GM12872 (cell line): ENCODE results near the gene MYO7B.

Source experiments
- TF ChIP-seq, protein P1 (sequence below): IDR thresholded peaks from 3 replicates; pipeline ENCODE4 v1.5.1; 2011; ENCODE audit warnings: low read depth, mild to moderate bottlenecking, low read length, moderate library complexity; ENCODE audit not compliant: insufficient read depth

The MYO7B gene

DNA sequence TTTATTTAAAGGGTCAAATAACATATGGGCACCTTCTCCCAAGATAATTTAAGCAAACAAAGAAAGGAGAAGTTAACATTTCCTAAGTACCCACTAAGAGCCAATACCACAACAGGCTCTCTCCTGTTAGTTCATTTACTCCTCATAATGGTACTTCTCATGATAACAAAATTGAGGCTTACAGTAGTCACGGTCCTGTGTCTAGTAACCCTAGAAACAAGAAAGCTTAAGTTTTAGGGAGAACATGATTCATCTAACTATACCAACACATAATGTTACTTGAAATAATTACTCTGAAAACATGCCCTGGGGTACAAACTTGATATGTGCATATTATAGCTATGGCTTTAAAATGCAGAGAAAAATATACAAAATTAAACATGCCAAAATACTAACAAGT lies 29.0 kb upstream of the MYO7B start:
- TF ChIP-seq, protein P1, sequence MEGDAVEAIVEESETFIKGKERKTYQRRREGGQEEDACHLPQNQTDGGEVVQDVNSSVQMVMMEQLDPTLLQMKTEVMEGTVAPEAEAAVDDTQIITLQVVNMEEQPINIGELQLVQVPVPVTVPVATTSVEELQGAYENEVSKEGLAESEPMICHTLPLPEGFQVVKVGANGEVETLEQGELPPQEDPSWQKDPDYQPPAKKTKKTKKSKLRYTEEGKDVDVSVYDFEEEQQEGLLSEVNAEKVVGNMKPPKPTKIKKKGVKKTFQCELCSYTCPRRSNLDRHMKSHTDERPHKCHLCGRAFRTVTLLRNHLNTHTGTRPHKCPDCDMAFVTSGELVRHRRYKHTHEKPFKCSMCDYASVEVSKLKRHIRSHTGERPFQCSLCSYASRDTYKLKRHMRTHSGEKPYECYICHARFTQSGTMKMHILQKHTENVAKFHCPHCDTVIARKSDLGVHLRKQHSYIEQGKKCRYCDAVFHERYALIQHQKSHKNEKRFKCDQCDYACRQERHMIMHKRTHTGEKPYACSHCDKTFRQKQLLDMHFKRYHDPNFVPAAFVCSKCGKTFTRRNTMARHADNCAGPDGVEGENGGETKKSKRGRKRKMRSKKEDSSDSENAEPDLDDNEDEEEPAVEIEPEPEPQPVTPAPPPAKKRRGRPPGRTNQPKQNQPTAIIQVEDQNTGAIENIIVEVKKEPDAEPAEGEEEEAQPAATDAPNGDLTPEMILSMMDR, result no peak

DNA sequence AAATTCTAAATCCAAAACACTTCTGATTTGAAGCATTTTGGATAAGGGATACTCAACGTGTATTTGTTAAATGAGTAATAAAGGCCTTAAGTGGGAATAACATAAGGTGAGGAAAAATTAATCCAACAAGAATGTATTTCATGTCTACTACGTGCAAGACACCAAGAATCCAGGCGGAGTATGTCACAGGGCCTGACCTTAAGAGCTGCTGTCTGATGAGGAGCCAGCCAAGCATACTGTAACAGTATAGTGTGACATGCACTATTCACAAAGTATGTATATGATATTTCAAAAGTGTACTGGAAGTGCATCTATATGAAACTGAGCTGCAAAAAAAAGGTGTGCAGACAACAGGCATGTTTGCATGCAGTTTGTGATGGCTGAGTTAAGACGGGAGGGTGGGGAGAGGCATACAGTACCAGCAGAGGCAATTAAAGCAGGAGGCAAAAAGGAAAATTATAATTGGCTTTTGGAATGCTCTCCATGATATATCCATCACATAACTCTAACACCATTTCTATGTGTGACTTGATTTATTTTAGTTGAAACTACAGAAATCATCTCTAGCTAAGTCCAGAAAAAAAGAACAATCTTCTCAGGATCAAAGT lies 27.4 kb upstream of the MYO7B start:
- TF ChIP-seq, protein P1, result no peak

DNA sequence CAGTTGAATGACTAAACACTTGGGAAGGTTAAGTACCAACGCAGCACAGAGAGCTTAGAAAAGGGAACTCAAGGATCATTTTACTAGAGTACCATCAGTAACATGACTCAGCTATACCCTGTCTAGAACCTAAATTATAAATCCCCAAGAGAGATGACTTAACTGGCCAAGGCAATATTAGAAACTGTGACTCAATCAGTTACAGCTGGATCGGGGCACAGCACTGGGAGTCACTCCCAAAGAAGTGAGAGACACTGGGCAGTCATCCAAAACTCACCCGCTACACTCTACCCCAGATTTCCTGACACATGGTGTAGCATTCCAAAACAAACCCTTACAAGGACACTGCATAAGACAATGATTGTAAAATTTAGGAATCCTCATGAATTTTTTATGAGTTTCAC lies 26.9 kb upstream of the MYO7B start:
- TF ChIP-seq, protein P1, result no peak

DNA sequence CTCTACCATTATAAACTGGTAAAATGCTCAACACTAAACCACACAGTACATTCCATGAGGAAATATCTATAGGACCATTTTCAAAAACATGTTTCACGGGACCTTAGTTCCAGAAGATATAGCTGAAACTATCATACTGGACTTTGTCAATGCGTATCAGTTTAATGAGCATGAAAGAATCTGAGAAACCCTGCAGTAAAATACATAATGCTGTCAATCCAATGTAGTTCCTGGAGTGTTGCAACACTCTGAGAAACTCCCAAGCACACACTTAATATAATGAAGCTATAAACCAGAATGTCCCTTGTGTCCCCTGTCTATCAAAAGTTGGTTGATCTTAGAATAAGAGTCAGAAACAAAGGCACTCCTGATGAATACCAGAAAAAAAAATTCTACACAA lies 25.4 kb upstream of the MYO7B start:
- TF ChIP-seq, protein P1, result no peak

DNA sequence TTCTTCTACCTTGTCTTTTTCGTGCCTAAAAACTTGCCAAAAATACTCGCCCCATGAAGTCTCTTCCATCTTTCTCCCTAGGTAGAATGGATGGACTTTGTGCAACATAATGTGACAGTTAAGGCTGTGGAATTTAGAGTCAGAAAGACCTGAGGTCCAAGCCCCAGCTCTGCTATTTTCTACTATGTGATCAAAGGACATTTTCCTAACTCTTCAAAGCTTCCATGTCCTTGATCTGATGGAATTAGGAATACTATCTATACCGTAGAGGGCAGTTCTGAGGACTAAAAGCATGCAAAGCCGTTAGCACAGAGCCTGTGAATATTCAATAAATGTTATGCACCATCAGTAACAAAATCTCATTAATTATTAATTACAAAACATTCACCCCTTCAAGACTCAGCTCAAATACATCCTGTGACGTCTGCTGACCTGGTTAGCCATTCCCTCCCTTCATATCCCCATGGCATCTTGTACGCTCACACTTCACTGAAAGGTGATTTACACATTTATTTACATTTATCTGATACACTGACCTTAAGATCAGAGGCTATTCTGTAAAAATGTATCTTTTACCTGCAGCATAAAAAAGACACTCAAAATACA lies 24.3 kb upstream of the MYO7B start:
- TF ChIP-seq, protein P1, result no peak

DNA sequence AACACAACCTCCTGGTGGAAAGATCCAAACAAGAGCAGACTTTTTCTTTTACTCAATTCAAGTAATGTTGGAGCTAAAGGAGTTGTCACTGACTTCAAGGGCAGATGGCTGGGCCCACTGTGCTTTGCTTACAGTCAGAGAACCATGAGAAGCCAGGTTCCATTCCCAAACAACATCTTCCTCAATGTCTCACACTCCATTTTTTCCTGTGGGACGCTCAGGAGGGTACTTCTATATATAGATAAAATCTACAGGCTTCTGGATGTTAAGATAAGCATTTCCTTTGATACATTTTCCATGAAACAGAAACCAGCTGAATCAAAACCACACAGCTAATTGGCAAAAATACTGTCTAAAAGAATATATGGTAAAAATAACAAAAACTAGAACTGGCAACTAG lies 23.6 kb upstream of the MYO7B start:
- TF ChIP-seq, protein P1, result no peak

DNA sequence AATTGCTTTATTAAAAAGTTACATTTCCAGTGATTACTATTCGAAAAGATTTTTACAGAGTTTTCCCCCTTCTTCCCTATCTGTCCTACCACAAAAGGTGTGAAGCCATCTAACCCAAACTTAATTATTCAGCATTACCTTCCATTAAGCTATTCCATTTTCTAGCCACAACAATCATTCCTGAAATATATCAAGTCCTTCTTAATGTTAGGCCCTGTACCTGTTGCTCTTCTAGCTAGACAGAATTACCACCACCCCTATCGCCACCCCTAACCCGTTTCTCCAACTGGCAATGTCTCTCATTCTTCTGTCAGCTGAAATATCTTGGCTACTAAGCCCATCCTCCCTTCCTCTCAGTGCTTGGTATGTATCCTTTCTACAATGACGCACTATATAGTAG lies 23.1 kb upstream of the MYO7B start:
- TF ChIP-seq, protein P1, result no peak
